Kidney epithelial cell (primary cell): ENCODE data around the gene TOR1A. TPM values are rescaled to one million over a fixed set of nuclear protein-coding genes. Genes with fewer than 3 reads are reported as not detected.

Experiments
- DNase-seq: peaks from one replicate; pipeline ENCODE4 v3.0.0-alpha.2; 2010; ENCODE audit warnings: low read depth
- H3K27me3 ChIP-seq: 2 replicates; pipeline ENCODE4 v1.6.0; 2011; ENCODE audit warnings: low read length; ENCODE audit not compliant: control insufficient read depth, insufficient read depth
- H3K36me3 ChIP-seq: 2 replicates; pipeline ENCODE4 v1.5.1; 2011; ENCODE audit warnings: low read length; ENCODE audit not compliant: control insufficient read depth, insufficient read depth
- H3K4me3 ChIP-seq: 2 replicates; pipeline ENCODE4 v1.5.1; 2011; ENCODE audit warnings: low read depth, mild to moderate bottlenecking, control low read depth, low read length
- CTCF ChIP-seq: IDR thresholded peaks from 2 replicates; pipeline ENCODE4 v1.5.1; 2011; ENCODE audit warnings: mild to moderate bottlenecking, moderate library complexity, low read length, control low read depth, inconsistent platforms; ENCODE audit not compliant: insufficient read depth, poor library complexity, severe bottlenecking
- total RNA-seq: library from RNA; depleted of rRNA; stranded (reverse); fragments of >200 nt; gene quantifications from 2 replicates; pipeline ENCODE4 v1.2.3, GENCODE V29; 2015

TOR1A gene
- total RNA-seq, 1 donor from 2014 or later, result 52.4 TPM

- no peaks in the 10 kb centered on the region for H3K36me3 ChIP-seq
- H3K4me3 ChIP-seq, result no peak overlapping the region
- TF ChIP-seq CTCF, result no peak
- H3K27me3 ChIP-seq, result peaks cover 2% of the 10 kb centered on the region
- DNase-seq, result no peak
These were observed 58.1 kb downstream of the TOR1A start for GRCh38 chr9:129765764-129766317.

GRCh38 chr9:129762985-129763926 lies 60.7 kb downstream of the TOR1A start:
- TF ChIP-seq CTCF, result no peak
- H3K36me3 ChIP-seq, result no peaks in the 10 kb centered on the region
- H3K27me3 ChIP-seq, result peaks cover 2% of the 10 kb centered on the region
- H3K4me3 ChIP-seq, result no peak overlapping the region
- DNase-seq, result no peak

Other genes with a start within 250 kb of the TOR1A start
- gene C9orf50, start 203.0 kb downstream of the TOR1A start, total RNA-seq, result not detected in 2 replicates
- 52.6 and 57.2 TPM in 2 replicates for gene NTMT1, start 198.0 kb downstream of the TOR1A start, total RNA-seq
- 27.0 and 32.0 TPM in 2 replicates for gene ASB6, start 182.0 kb downstream of the TOR1A start, total RNA-seq
- 0.27 TPM in 1 of 2 replicates, not detected in the other for gene PRRX2, start 158.5 kb downstream of the TOR1A start, total RNA-seq
- gene PTGES, start 71.1 kb downstream of the TOR1A start, total RNA-seq, result 37.9 and 39.5 TPM in 2 replicates
- gene TOR1B, start 21.0 kb downstream of the TOR1A start, total RNA-seq, result 32.8 and 39.5 TPM in 2 replicates
- 50.9 and 77.3 TPM in 2 replicates for gene C9orf78, start 11.1 kb upstream of the TOR1A start, total RNA-seq
- 15.7 and 27.3 TPM in 2 replicates for gene USP20, start 11.3 kb upstream of the TOR1A start, total RNA-seq
- gene FNBP1, start 219.1 kb upstream of the TOR1A start, total RNA-seq, result 12.1 and 18.5 TPM in 2 replicates
- 29.4 and 33.5 TPM in 2 replicates for gene GPR107, start 229.8 kb upstream of the TOR1A start, total RNA-seq